Epithelial cell of esophagus (primary cell): ENCODE results near the gene MRPL37.

Experiments
- DNase-seq: peaks from one replicate; pipeline ENCODE4 v3.0.0; 2010; ENCODE audit warnings: low read depth
- H3K4me3 ChIP-seq: 2 replicates; pipeline ENCODE4 v1.5.1; 2011; ENCODE audit warnings: mild to moderate bottlenecking, low read length, control low read depth
- CTCF ChIP-seq: IDR thresholded peaks from 2 replicates; pipeline ENCODE4 v1.5.1; 2011; ENCODE audit warnings: low read depth, mild to moderate bottlenecking, low read length, control low read depth, inconsistent platforms; ENCODE audit not compliant: insufficient read depth; ENCODE audit errors: missing control alignments

The MRPL37 gene

DNA sequence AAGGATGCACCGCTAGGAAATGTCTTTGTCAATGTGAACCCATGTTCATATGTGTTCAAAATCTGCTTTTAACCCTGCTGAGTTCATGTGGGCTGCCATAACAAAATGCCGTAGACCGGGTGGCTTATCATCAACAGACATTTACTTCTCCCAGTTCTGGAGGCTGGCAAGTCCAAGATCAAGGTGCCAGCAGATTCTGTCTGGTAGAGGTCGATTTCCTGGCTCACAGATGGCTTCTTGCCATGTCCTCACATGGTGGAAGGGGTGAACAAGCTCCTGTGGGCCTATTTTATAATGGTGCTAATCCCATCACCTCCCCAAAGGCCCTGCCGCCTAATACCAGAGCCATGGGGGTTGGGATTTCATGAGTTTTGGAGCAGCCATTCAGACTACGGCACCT, 42.6 kb upstream of the MRPL37 start:
- TF ChIP-seq CTCF, result no peak
- no peak for DNase-seq
- H3K4me3 ChIP-seq, result no peak overlapping the region

DNA sequence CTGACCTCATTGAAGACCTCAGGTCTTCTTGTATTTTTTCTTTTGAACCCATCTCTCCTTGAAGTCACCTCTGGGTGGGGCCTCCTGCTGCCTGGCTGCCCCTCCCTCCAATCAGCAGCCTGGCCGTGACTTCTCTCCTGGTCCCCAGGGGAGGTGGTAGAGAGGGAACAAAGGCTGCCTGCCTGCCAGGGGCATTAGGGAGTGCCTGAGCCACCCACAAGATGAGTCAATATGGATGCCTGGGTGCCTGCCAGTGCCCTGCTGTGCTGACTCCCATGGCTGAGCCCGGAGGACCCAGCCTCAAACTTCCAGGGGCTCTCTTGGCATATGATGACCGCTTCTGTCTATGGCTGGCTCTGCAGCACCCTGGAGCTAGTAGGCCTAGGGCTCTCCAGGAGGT, 41.9 kb upstream of the MRPL37 start:
- DNase-seq, result peak; percentile 73
- TF ChIP-seq CTCF, result no peak
- no peak overlapping the region for H3K4me3 ChIP-seq

GRCh38 chr1:54159733-54160316, 40.1 kb upstream of the MRPL37 start:
- no peak for DNase-seq
- no peak for TF ChIP-seq CTCF
- H3K4me3 ChIP-seq, result no peak overlapping the region

DNA sequence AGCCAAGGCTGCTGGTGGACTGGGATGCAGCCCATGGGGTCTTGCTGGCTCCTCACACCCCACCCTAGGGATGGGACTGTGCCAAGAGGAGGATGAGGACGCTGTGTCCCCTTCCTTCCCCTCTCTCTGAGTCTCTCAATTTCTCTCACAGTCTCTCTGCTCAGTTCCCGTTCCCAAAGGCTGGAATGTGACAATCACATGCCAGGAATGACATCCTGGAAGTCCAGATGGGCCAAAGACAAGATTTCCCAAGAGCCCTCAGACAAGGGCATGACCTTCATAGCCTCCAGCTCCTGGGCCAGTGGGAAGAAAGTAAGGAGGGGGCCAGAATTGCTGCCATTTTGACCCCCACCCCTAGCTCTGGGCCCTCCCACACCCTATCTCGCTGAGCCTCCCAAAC, 39.6 kb upstream of the MRPL37 start:
- no peak for DNase-seq
- H3K4me3 ChIP-seq, result no peak overlapping the region

DNA sequence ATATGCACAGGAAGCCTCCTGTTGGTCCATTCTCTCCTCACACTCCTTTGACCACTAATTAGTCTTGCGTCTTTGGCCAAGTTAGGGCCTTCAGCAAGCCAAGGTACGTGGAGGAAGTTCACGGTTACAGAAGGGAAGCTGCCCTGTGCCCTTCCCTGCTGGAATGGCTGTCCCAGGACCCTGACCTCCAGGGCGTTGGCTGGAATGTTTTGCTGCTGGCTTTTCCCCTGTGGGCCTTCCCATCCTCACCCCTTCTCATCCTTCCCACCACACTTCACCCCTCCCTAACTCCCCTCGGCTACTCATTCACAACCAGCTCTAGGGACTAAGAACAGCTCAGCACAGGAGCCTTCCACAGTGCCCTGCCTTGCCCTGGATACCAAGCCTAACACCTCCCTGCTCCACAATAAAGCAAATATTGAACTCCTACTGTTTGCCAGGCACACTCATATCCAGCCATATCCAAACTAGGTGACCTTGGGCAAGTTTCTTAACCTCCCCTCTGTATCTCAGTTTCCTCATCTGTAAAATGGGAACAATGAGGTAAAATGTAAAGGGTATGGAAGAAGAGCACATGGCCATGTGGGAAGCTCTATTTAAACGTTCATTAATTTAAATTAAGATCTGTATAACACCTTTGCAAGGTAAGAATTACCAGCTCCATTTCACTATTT, 38.3 kb upstream of the MRPL37 start:
- DNase-seq, result no peak
- H3K4me3 ChIP-seq, result no peak overlapping the region
- no peak for TF ChIP-seq CTCF

More for the DNA sequence above, 39.6 kb upstream of the MRPL37 start:
- no peak for TF ChIP-seq CTCF

- DNase-seq, result peak; percentile 50
- TF ChIP-seq CTCF, result no peak
- no peak overlapping the region for H3K4me3 ChIP-seq
Observed at GRCh38 chr1:54163051-54163450, 36.9 kb upstream of the MRPL37 start.

- DNase-seq, result no peak
- TF ChIP-seq CTCF, result no peak
- H3K4me3 ChIP-seq, result no peak overlapping the region
Observed at GRCh38 chr1:54163573-54163972, 36.4 kb upstream of the MRPL37 start.
